Mammary epithelial cell (primary cell): Measurements from ENCODE around the gene GPR39.

Source experiments
- EZH2 ChIP-seq: IDR thresholded peaks from 2 replicates; pipeline ENCODE4 v1.6.1; 2012; ENCODE audit warnings: low read length, inconsistent platforms, borderline replicate concordance
- TF ChIP-seq, protein P1 (sequence below), 2 donors: IDR thresholded peaks in 1 of 2; conservative IDR thresholded peaks in 1 of 2; 2 replicates each; pipeline ENCODE4 v1.5.1; 2011 to 2012; ENCODE audit warnings: inconsistent platforms in 2 of 2, low read length in 2 of 2, mild to moderate bottlenecking in 2 of 2, control low read depth in 1 of 2, low read depth in 1 of 2; ENCODE audit not compliant: insufficient read depth in 1 of 2; ENCODE audit errors: extremely low read depth in 1 of 2

DNA sequence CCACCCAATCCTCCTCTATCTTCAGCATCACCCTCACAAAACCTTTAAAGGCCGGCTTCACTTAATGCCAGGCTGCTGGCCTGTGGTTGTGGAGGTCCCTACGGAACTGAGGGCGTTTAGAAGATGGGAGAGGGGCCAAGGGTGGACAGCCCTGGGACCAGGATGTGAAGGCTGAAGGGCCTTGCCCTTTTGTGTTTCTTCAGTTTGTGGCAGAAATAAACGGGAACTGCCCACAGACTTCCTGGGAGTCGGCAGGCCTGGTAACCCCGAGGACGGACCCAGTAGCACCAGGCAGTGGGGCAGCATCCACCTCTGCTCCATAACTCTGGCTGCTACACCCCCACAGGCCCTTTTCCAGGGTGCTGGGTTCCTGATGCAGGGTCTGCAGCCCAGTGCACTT lies 202.1 kb downstream of the GPR39 start:
- TF ChIP-seq, protein P1, sequence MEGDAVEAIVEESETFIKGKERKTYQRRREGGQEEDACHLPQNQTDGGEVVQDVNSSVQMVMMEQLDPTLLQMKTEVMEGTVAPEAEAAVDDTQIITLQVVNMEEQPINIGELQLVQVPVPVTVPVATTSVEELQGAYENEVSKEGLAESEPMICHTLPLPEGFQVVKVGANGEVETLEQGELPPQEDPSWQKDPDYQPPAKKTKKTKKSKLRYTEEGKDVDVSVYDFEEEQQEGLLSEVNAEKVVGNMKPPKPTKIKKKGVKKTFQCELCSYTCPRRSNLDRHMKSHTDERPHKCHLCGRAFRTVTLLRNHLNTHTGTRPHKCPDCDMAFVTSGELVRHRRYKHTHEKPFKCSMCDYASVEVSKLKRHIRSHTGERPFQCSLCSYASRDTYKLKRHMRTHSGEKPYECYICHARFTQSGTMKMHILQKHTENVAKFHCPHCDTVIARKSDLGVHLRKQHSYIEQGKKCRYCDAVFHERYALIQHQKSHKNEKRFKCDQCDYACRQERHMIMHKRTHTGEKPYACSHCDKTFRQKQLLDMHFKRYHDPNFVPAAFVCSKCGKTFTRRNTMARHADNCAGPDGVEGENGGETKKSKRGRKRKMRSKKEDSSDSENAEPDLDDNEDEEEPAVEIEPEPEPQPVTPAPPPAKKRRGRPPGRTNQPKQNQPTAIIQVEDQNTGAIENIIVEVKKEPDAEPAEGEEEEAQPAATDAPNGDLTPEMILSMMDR (conservative IDR thresholded peaks at IDR 0.05 in 1 of 2, IDR thresholded peaks at IDR 0.05 in 1 of 2; ENCODE audit: extremely low read depth in 1 of 2, insufficient read depth in 1 of 2, low read depth in 1 of 2, low read length in 2 of 2): no peak
- no peak for TF ChIP-seq EZH2
